ENCODE data around the gene PMM2.
"Not testable (repeated sequence)": the region's sequence is repeated elsewhere in the genome, so short reads cannot be mapped to it uniquely, and the experiment has no call there.

PMM2 gene

DNA sequence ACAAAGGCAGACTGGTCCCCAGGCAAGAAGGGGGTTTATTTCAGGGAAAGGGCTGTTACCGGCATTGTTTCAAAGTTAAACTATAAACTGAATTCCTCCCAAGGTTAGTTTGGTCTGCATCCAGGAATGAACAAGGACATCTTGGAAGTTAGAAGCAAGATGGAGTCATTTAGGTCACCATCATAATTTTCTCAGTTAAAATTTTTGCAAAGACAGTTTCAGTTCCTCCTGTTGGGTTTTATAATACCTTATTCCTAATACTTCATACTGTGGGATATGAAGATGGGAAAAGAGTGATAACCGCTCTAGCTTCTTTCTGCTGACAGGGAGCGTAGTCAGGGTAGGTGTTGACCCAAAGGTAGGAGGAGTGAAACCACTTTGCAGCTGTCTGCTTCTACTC, 24.8 kb downstream of the PMM2 start:
- DNase-seq: no peak

DNA sequence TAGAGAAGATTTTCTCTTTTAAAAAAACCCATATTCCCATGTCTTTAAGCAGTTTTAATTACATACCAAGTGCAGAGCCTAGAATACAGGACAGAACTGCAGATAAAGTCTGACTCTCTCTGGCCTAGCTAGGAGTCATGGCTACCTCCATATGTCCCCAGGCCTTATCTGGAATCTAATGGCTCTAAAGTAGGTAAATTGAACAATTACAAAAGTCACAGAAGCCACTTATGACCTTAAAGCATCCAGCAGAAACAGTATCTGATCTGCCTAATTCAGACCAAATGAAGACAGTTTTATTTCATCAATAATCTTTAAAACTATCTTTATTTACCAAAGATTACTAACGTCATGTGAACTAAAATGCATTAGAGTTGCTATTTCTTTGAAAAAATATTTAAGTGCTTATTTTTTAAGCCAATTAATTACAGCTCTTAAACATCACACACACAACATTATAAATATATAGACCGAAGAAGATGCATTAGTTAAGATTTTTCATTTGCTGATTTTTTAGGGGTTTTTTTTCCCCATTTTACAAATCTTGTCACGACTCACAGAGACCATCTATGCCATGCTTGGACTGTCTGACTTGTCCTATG, 28.7 kb downstream of the PMM2 start:
- DNase-seq: no peak

DNA sequence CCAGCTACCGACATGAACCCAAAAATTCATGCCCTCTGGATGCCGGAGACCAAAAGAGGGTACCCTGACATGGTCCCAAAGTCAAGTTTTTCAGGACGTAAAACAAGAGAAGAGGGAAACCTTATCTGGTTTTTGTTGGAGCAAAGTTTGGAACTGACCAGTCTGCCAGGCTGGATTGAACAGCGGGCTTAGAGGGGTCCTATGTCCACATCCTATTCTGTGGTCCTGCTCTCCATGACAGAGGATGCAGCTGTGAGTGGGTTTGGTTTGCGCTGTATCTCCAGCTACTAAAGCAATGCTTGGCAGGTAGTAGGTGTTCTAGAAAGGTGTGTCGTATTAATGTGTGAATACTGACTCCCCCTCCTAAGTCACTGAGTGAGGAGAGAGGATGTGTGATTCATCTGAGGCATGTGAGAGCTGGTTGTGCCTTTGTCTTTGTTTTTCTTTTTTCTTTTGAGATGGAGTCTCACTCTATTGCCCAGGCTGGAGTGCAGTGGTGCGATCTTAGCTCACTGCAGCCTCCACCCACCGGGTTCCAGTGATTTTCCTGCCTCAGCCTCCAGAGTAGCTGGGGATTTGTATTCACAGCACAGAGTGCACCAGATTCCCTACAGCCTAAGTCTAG, 31.0 kb downstream of the PMM2 start:
- no peak for DNase-seq

DNA sequence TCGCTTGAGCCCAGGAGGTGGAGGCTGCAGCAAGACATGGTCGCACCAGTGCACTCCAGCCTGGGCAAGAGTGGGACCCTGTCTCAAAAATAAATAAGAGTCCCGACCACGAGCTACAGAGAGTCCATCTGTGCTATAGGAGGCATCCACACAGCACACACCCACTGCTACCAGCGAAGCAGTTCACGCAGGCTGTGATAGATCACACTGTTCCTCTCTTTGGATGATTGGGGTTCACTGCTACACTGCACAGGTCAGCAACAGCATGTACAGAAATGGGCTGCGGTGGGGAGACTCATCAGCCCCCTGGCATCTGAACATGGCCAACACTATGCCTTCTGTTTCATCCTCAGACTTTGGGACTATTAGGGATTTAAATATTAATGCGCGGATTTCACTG, 33.8 kb downstream of the PMM2 start:
- no peak for DNase-seq

- no peak for DNase-seq
These were observed 34.5 kb downstream of the PMM2 start for GRCh38 chr16:8831871-8832716.

GRCh38 chr16:8832717-8833105, 35.1 kb downstream of the PMM2 start:
- DNase-seq: no peak

DNA sequence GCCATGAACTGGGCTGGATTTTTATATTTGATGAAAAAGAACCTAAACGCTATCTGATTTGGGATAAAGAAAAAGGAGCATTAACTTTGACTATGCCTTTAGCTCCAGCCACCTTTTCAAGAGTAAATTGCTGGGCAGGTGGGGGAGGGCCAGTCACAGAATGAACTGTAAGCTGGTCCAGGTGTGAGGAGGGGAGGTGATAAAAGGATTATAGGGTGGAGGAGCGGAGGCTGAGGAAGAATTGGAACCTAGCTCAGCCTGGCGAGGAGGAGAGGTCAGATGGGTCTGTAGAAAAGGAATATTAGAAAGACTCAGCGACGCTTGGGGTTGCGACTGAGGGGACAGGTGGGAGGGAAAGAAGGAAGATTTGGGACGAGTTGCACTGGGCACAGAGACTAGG, 39.2 kb downstream of the PMM2 start:
- not testable (repeated sequence) for DNase-seq

- DNase-seq: not testable (repeated sequence)
These were observed 40.0 kb downstream of the PMM2 start for GRCh38 chr16:8837594-8837993.

- not testable (repeated sequence) for DNase-seq
These were observed 44.4 kb downstream of the PMM2 start for GRCh38 chr16:8842016-8842415.

- DNase-seq: not testable (repeated sequence)
These were observed 45.7 kb downstream of the PMM2 start for GRCh38 chr16:8843296-8843695.

DNA sequence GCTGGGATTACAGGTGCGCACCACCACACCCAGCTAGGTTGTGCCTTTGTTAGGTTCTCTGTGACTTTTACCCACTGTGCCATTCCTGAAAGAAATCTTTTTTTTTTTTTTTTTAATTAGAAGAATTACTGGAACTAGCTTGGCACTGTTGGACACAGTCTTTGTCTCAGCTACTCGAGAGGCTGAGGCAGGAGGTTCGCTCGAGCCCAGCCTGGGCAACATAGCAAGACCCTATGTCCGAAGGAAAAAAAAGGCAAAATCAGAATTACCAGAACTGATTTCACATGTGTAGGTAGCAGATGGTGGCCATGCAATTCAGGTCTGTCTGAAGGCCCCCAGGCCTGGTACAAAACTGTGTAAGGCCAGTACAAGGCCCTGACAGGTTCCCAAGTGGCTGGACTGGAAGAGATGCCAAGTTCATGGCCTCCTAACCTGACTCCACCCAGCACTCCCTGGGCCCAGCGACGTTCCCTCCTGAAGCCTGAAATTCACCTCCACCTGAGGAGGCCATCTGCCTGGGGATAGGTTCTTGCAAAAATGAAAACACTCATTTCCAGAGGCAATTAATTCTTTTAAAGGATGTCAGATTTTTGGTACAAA, 48.2 kb downstream of the PMM2 start:
- no peak for DNase-seq

GRCh38 chr16:8846401-8846932, 48.8 kb downstream of the PMM2 start:
- no peak for DNase-seq

DNA sequence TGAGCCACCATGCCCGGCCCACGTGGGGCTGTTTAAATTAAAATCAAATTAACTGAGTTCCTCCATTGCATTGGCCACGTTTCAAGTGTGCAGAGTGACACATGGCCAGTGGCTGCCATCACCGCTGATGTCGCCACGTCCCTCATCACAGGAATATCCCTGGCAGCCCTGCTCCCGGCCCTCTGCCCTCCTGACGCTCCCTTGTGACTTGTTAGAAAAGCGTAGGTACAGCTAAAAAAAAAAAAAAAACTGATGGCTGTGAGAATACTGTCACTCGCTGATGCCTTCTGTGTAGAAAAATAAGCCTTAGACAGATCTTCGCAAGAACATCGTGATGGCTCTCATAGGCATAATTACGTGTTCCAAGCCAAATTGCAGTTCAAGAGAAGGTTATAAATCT, 49.5 kb downstream of the PMM2 start:
- no peak for DNase-seq

DNA sequence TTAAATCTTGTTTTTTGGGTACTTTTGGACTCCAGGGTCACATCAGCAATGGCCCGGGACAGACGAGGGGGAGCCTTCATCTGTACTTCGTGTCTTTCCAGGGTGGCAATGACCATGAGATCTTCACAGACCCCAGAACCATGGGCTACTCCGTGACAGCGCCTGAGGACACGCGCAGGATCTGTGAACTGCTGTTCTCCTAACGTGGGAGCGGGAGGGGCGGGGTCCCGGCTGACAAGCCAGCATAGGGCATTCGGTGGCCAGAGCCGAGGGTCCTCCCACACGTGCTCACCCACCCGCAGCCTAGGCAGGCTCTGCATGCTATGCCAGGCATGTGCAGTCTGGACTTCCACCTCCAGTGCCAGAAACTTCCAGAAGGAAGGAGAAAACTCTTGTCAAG, 50.0 kb downstream of the PMM2 start:
- no peak for DNase-seq

DNA sequence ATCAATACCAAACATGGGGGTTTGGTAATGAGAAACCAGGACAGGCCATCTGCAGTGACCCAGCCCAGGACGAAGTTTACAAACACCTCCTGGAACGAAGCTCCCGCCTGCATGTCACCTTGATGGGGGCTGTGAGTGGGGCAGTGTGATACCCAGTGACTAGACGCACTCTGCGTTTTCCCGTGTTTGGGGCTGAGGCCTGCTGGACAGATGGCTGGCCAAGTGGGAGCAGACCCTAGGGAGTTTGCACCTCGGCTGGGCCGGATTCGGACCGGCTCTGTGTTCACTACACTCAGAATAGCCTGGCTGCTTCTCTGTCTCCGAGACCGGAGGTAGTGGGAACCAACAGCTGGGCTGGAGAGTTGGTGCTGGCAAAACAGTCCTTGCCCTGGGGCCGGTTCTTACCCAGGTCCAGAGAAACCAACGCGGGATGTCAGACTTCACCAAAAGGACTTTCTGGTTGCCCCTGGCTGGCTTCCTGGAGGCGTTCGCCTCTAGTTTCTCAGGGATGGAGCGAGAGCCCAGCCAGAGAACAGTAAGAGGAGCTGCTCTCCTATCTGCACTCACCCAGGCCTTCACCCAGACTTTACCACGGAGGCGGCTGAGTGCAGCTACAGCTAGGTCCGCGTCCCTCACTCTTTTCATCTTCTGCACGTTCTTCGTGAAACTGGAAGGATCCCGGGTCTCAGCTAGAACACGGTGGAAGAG, 50.7 kb downstream of the PMM2 start:
- DNase-seq: no peak

- no peak for DNase-seq
These were observed 51.3 kb downstream of the PMM2 start for GRCh38 chr16:8848939-8849391.

DNA sequence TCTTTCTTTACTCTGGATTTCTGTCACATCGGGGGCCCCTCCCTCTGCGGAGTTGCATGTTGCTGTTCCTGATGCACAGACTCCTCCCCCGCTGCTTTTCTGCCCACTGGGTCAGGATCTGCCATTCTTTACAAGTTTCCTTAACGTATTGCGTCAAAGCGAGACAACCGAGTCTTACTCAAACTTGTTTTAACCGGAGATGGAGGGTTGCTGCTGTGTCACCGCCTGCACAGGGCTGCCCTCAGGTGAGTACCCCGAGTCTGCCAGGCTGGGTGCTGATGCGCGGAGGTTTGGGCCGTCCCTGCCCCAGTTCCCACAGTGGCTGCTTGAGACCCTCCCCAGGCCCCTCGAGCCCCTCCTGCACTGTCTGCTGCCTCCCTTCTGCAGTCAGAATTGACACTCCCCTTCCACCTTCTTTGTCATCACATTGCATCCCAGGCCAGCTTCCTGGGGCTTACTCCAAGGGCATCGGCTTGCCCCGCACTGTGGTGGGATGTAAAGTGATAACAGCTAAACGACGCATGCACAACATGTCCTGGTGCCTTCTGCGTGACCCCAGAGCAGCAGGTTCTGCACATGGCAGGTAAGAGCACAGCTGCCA, 51.9 kb downstream of the PMM2 start:
- DNase-seq: no peak

- DNase-seq: no peak
These were observed 52.7 kb downstream of the PMM2 start for GRCh38 chr16:8850279-8850885.

DNA sequence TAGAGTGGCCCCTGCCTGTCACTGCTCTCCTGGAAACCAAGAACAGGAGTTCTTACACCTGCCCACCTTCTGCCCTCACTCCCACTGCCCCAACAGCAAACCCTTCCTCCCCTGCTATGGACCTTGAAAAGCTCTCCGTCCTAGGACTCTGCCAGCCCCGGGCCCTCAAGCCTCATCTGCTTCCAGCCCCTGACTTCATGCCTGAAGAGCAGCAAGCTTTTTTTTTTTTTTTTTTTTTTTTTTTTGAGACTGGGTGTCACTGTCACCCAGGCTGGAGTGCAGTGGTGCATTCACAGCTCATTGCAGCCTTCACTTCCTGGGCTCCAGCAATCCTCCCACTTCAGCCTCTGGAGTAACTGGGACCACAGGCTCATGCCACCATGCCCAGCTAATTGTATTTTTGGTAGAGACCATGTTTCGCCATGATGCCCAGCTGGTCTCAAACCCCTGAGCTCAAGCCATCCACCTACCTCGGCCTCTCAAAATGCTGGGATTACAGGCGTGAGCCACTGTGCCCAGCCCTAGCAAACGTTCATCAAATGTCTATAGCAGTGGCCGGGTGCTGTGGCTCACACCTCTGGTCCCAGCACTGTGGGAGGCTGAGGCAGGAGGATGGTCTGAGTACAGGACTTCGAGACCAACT, 54.2 kb downstream of the PMM2 start:
- no peak for DNase-seq

- no peak for DNase-seq
These were observed 54.9 kb downstream of the PMM2 start for GRCh38 chr16:8852534-8852933.

DNA sequence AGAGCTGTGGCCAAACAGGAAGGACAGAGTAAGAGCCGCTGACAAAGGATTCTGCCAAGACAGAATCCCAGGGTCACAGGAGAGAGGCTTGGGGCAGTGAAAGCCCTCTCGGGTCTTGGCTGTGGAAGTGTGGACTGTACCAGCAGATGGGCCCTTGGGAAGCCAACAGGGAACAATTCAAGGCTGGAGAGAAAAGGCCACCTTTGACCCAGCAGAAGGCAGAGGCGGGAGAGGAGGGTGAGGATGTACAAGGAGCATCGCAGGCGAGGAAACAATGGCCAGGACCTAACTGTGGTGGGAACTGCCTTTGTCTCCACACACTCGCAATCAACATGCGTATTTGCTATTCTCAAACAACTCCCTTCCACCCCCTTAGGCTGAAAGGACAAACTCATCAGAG, 55.5 kb downstream of the PMM2 start:
- no peak for DNase-seq
